Left cardiac atrium (tissue), 4 donors: ENCODE results near the gene EIF5AL1. TPM values are rescaled to one million over a fixed set of nuclear protein-coding genes. Genes with fewer than 3 reads are reported as not detected.
"Not testable (repeated sequence)": the region's sequence is repeated elsewhere in the genome, so short reads cannot be mapped to it uniquely, and the experiment has no call there.

Source experiments
- ATAC-seq, 2 donors: fragments of 200-7000 bp; cut with Tn5 transposase; one replicate each; pipeline ENCODE4 v1.9.1; 2020; ENCODE audit warnings: mild to moderate bottlenecking in 2 of 2, moderate library complexity in 2 of 2
- DNase-seq: peaks from one replicate; pipeline ENCODE4 v3.0.0-alpha.2; 2020
- intact Hi-C, 2 donors: fragments of 100-400 bp; cut with DNase I; formaldehyde crosslinking; loops; one replicate each; pipeline versions ENCODE4 v1.14.1 to v1.15.1; 2022 to 2023
- total RNA-seq, 2 donors: library from RNA; stranded (reverse); fragmentation: NEBNext Ultra II Directional; extraction: Animal tissue kit (Norgen Biotek cat#: 25700); gene quantifications; one replicate each; pipeline ENCODE4 v1.2.1, GENCODE V29; 2021
- donor health status: DM: no; HTN: yes; CAD: no.
- donor health status: DM: no; HTN: yes; CAD: no; lungs with severe emphysema.
- donor health status: DM: yes; HTN: yes; CAD: no.
- donor health status: Dilated cardiomyopathy.

The EIF5AL1 gene
- total RNA-seq, 2 donors from 2014 or later: 0.09 to 0.24 TPM

- intact Hi-C loops: no loop called here
- DNase-seq: peak; percentile 52
- ATAC-seq: peak; percentile 60 to 73
These were observed 28.4 kb upstream of the EIF5AL1 start for GRCh38 chr10:79483948-79484347.

GRCh38 chr10:79484476-79484875, 27.9 kb upstream of the EIF5AL1 start:
- intact Hi-C loops: no loop called here
- DNase-seq (no peak), ATAC-seq (no peak)

- ATAC-seq (peak; percentile 45 to 63), DNase-seq (peak; percentile 74)
- intact Hi-C loops: loop anchor here (1.0 to 5.0 kb wide), 2 partner anchors 110 to 113 kb away; no protein-coding TSS in a partner anchor
These were observed 24.8 kb upstream of the EIF5AL1 start for GRCh38 chr10:79487296-79488194.

GRCh38 chr10:79488336-79488735, 24.0 kb upstream of the EIF5AL1 start:
- DNase-seq (peak; percentile 70), ATAC-seq (peak; percentile 70 to 82)
- intact Hi-C loops: loop anchor here in 1 of 2 donors (5.0 kb wide), 1 partner anchor 111 kb away; no protein-coding TSS in a partner anchor

GRCh38 chr10:79488870-79489269, 23.5 kb upstream of the EIF5AL1 start:
- intact Hi-C loops: loop anchor here in 1 of 2 donors (5.0 kb wide), 1 partner anchor 112 kb away; no protein-coding TSS in a partner anchor
- no peak for ATAC-seq
- DNase-seq: no peak

- peak; percentile 33 for DNase-seq
- peak; percentile 10 to 66 for ATAC-seq
- intact Hi-C loops: no loop called here
These were observed 21.8 kb upstream of the EIF5AL1 start for GRCh38 chr10:79490400-79491142.

- intact Hi-C loops: no loop called here
- no peak for DNase-seq
- ATAC-seq: no peak
These were observed 21.0 kb upstream of the EIF5AL1 start for GRCh38 chr10:79491143-79491835.

GRCh38 chr10:79492256-79492655, 20.1 kb upstream of the EIF5AL1 start:
- DNase-seq: no peak

GRCh38 chr10:79492839-79493238, 19.5 kb upstream of the EIF5AL1 start:
- intact Hi-C loops: no loop called here
- no peak for DNase-seq
- peak in 1 of 2 donors; percentile 47 for ATAC-seq

More at GRCh38 chr10:79492256-79492655, 20.1 kb upstream of the EIF5AL1 start:
- intact Hi-C loops: no loop called here
- no peak for ATAC-seq

GRCh38 chr10:79493806-79494205, 18.5 kb upstream of the EIF5AL1 start:
- intact Hi-C loops: no loop called here
- ATAC-seq: no peak
- DNase-seq: no peak

- ATAC-seq (no peak), DNase-seq (no peak)
- intact Hi-C loops: no loop called here
These were observed 17.2 kb upstream of the EIF5AL1 start for GRCh38 chr10:79494871-79495705.

- intact Hi-C loops: no loop called here
- no peak for DNase-seq
- ATAC-seq: no peak
These were observed 16.5 kb upstream of the EIF5AL1 start for GRCh38 chr10:79495791-79496190.

GRCh38 chr10:79496896-79497295, 15.4 kb upstream of the EIF5AL1 start:
- DNase-seq: no peak
- no peak for ATAC-seq
- intact Hi-C loops: no loop called here

- intact Hi-C loops: no loop called here
- no peak for DNase-seq
- no peak for ATAC-seq
These were observed 14.0 kb upstream of the EIF5AL1 start for GRCh38 chr10:79498291-79498829.

GRCh38 chr10:79502561-79503309, 9.6 kb upstream of the EIF5AL1 start:
- peak; percentile 59 to 69 for ATAC-seq
- intact Hi-C loops: no loop called here
- DNase-seq: no peak

- ATAC-seq, DNase-seq, intact Hi-C loops: not testable (repeated sequence)
These were observed 8.5 kb upstream of the EIF5AL1 start for GRCh38 chr10:79503787-79504186.

- intact Hi-C loops: not testable (repeated sequence)
These were observed 7.8 kb upstream of the EIF5AL1 start for GRCh38 chr10:79504483-79504882.

More at GRCh38 chr10:79504483-79504882, 7.8 kb upstream of the EIF5AL1 start:
- not testable (repeated sequence) for DNase-seq, ATAC-seq
